HEK293T (cell line): ENCODE results near the gene DRD5.

Experiments
- CTCF ChIA-PET: fragments of 350-600 bp; formaldehyde crosslinking; extraction: SDS; loops from one replicate; lab custom pipeline; 2021; ENCODE audit warnings: antibody characterized with exemption, inconsistent platforms; lab: Yijun Ruan, JAX
- POLR2A ChIA-PET: fragments of 350-600 bp; formaldehyde crosslinking; extraction: SDS; loops from one replicate; lab custom pipeline; 2020; ENCODE audit warnings: antibody characterized with exemption, inconsistent platforms; lab: Yijun Ruan, JAX
- DNase-seq: peaks from one replicate; pipeline ENCODE4 v3.0.0; 2012; ENCODE audit warnings: mixed read lengths; ENCODE audit errors: extremely low spot score
- ARNT ChIP-seq: fragments of 450-650 bp; IDR thresholded peaks from 2 replicates; pipeline ENCODE4 v1.6.1; 2017; ENCODE audit warnings: mild to moderate bottlenecking
- BHLHE40 ChIP-seq: fragments of 450-650 bp; IDR thresholded peaks from 2 replicates; pipeline ENCODE4 v1.6.1; 2016; ENCODE audit warnings: mild to moderate bottlenecking, moderate library complexity, borderline replicate concordance
- CTBP1 ChIP-seq: fragments of 450-650 bp; IDR thresholded peaks from 2 replicates; pipeline ENCODE4 v1.6.1; 2016; ENCODE audit warnings: borderline replicate concordance
- ELF4 ChIP-seq: fragments of 450-650 bp; IDR thresholded peaks from 2 replicates; pipeline ENCODE4 v1.6.1; 2017; ENCODE audit warnings: antibody characterized with exemption
- FOXA1 ChIP-seq: fragments of 450-650 bp; IDR thresholded peaks from 2 replicates; pipeline ENCODE4 v1.6.1; 2016; ENCODE audit warnings: mild to moderate bottlenecking
- FOXK2 ChIP-seq: fragments of 450-650 bp; IDR thresholded peaks from 2 replicates; pipeline ENCODE4 v1.6.1; 2016; ENCODE audit warnings: mild to moderate bottlenecking
- FOXM1 ChIP-seq: fragments of 450-650 bp; IDR thresholded peaks from 2 replicates; pipeline ENCODE4 v1.6.1; 2017; ENCODE audit warnings: mild to moderate bottlenecking, borderline replicate concordance
- HDGF ChIP-seq: fragments of 450-650 bp; IDR thresholded peaks from 2 replicates; pipeline ENCODE4 v1.6.1; 2017; ENCODE audit warnings: antibody characterized with exemption, borderline replicate concordance
- L3MBTL2 ChIP-seq: fragments of 450-650 bp; conservative IDR thresholded peaks from 2 replicates; pipeline ENCODE4 v1.6.1; 2016; ENCODE audit warnings: mild to moderate bottlenecking
- LEF1 ChIP-seq: fragments of 450-650 bp; IDR thresholded peaks from 2 replicates; pipeline ENCODE4 v1.6.1; 2017; ENCODE audit warnings: mild to moderate bottlenecking, borderline replicate concordance
- NFRKB ChIP-seq: fragments of 450-650 bp; IDR thresholded peaks from 2 replicates; pipeline ENCODE4 v1.6.1; 2016; ENCODE audit warnings: mild to moderate bottlenecking, moderate library complexity
- PKNOX1 ChIP-seq: fragments of 450-650 bp; IDR thresholded peaks from 2 replicates; pipeline ENCODE4 v1.6.1; 2016
- SP1 ChIP-seq: fragments of 450-650 bp; IDR thresholded peaks from 2 replicates; pipeline ENCODE4 v1.6.1; 2017
- SUZ12 ChIP-seq: fragments of 450-650 bp; IDR thresholded peaks from 2 replicates; pipeline ENCODE4 v1.6.1; 2016; ENCODE audit warnings: mild to moderate bottlenecking
- TARDBP ChIP-seq: fragments of 450-650 bp; IDR thresholded peaks from 2 replicates; pipeline ENCODE4 v1.6.1; 2016
- ZNF384 ChIP-seq: fragments of 450-650 bp; IDR thresholded peaks from 2 replicates; pipeline ENCODE4 v1.6.1; 2016

The DRD5 gene

GRCh38 chr4:9812501-9813340, 31.3 kb downstream of the DRD5 start:
- POLR2A ChIA-PET, result no interaction called here
- CTCF ChIA-PET, result no interaction called here

DNA sequence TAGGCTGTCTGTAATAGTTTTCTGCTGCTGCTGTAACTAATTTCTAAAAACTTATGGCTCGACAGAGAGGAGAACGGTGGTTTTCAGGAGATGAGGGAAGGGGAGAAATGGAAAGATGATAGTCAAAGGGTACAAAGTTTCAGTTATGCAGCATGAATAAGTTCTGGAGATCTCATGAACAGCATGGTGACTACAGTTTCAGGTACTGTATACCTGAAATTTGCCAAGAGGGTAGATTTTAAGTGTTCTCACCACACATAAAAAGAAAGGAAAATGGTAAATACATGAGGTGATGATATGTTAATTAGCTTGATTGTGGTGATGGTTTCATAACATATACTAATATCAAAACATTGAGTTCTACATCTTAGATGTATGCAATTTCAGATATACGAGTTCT, 34.9 kb downstream of the DRD5 start:
- TF ChIP-seq HDGF, result no peak
- TF ChIP-seq FOXM1, result no peak
- TF ChIP-seq ELF4, result no peak
- no peak for TF ChIP-seq PKNOX1
- no peak for TF ChIP-seq FOXA1
- TF ChIP-seq BHLHE40, result no peak
- TF ChIP-seq L3MBTL2, result no peak
- no peak for TF ChIP-seq LEF1
- TF ChIP-seq SUZ12, result no peak
- no peak for TF ChIP-seq TARDBP
- DNase-seq, result no peak
- CTCF ChIA-PET, result no interaction called here
- POLR2A ChIA-PET, result no interaction called here

More at GRCh38 chr4:9812501-9813340, 31.3 kb downstream of the DRD5 start:
- TF ChIP-seq SUZ12 (no peak), CTBP1 (no peak), L3MBTL2 (no peak), LEF1 (no peak), BHLHE40 (no peak), ARNT (no peak), HDGF (no peak), TARDBP (no peak), FOXA1 (no peak), NFRKB (no peak), FOXM1 (no peak), PKNOX1 (no peak)
- no peak for DNase-seq

DNA sequence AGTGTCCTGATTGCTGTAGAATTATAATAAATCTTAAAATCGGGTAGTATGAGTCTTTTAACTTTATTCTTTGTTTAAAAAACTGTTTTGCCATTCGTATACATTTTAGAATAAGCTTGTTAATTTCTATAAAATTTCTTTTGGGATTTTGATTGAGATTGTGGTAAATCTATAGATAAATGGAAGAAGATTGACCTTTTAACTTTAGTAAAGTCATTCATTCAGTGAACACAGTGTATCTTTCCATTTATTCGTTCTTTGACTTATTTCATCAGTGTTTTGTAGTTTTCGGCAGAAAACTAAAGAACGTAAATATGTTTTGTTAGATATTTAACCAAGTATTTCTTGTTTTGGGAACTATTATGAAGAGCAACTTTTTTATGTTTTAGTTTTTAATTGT, 38.9 kb downstream of the DRD5 start:
- POLR2A ChIA-PET, result no interaction called here
- no peak for DNase-seq
- TF ChIP-seq FOXM1 (no peak), HDGF (no peak)
- CTCF ChIA-PET, result no interaction called here

DNA sequence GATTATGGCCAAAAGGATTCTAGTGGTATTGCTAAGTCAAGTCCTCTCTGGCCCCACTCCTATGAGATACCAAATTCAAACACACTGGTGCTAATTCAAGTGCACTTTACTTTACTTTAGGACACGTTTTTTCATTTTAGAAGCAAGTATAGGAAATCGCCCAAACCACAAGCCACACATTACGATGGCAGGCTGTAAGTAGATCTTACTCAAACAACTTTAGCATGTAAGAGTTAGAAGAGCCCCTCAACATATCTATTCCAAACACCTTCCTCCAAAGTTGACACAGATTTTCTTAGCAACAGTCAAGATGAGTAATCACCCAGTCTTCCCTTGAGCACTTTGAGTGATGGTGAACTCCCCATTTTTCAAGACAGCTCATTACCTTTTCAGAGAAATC, 43.6 kb downstream of the DRD5 start:
- TF ChIP-seq PKNOX1, result no peak
- TF ChIP-seq HDGF, result no peak
- no peak for TF ChIP-seq ARNT
- TF ChIP-seq CTBP1, result no peak
- ChIA-PET CTCF (no interaction called here), POLR2A (no interaction called here)
- DNase-seq, result no peak

- CTCF ChIA-PET, result no interaction called here
- TF ChIP-seq BHLHE40, result no peak
- no peak for TF ChIP-seq ARNT
- no peak for TF ChIP-seq PKNOX1
- no peak for TF ChIP-seq FOXK2
- TF ChIP-seq NFRKB, result no peak
- no peak for TF ChIP-seq ZNF384
- no peak for TF ChIP-seq TARDBP
- no peak for TF ChIP-seq FOXA1
- no peak for TF ChIP-seq L3MBTL2
- no peak for TF ChIP-seq SP1
- TF ChIP-seq FOXM1, result no peak
- POLR2A ChIA-PET, result no interaction called here
- no peak for DNase-seq
Measured at GRCh38 chr4:9826551-9826950, 45.1 kb downstream of the DRD5 start.

DNA sequence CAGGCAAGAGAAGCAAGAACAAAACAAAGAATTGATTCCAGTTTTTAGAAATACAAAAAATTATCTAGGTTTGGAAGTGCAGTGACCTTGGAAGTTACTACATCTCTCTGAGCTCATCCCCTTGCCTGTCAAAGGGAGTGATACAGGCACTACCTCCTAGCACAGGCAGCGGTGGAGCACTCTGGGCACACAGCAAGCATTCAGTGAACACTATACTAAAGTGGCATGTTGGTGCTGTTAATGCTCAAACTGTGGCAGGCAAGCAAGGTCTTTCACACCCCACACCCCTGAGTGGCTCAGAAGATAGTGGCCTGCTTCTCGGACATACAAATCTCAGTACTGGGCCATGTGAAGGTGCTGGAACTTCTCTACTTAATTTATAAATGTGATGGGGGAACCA, 51.2 kb downstream of the DRD5 start:
- ChIA-PET CTCF (no interaction called here), POLR2A (no interaction called here)
- no peak for DNase-seq
- TF ChIP-seq FOXA1, result no peak
- TF ChIP-seq BHLHE40, result no peak
- TF ChIP-seq FOXK2, result no peak
- TF ChIP-seq ARNT, result no peak
- no peak for TF ChIP-seq PKNOX1
- TF ChIP-seq L3MBTL2, result no peak
- no peak for TF ChIP-seq SP1
- TF ChIP-seq NFRKB, result no peak
- no peak for TF ChIP-seq SUZ12
- TF ChIP-seq ZNF384, result no peak
- TF ChIP-seq HDGF, result no peak
- TF ChIP-seq ELF4, result no peak
- no peak for TF ChIP-seq CTBP1
- TF ChIP-seq LEF1, result no peak
- TF ChIP-seq TARDBP, result no peak
- TF ChIP-seq FOXM1, result no peak
